ENCODE data around the gene PEX7.
"Not testable (repeated sequence)": the region's sequence is repeated elsewhere in the genome, so short reads cannot be mapped to it uniquely, and the experiment has no call there.

Gene PEX7

GRCh38 chr6:136822376-136823127 is at the start of gene PEX7:
TSS of gene PEX7 (plus strand) at chr6:136822592. CDS start at chr6:136822666, 74 bp downstream.
- peak; percentile 64 to 76 (median 74) for DNase-seq (ENCODE audit: low read depth in 2 of 3, low spot score in 2 of 3)

DNA sequence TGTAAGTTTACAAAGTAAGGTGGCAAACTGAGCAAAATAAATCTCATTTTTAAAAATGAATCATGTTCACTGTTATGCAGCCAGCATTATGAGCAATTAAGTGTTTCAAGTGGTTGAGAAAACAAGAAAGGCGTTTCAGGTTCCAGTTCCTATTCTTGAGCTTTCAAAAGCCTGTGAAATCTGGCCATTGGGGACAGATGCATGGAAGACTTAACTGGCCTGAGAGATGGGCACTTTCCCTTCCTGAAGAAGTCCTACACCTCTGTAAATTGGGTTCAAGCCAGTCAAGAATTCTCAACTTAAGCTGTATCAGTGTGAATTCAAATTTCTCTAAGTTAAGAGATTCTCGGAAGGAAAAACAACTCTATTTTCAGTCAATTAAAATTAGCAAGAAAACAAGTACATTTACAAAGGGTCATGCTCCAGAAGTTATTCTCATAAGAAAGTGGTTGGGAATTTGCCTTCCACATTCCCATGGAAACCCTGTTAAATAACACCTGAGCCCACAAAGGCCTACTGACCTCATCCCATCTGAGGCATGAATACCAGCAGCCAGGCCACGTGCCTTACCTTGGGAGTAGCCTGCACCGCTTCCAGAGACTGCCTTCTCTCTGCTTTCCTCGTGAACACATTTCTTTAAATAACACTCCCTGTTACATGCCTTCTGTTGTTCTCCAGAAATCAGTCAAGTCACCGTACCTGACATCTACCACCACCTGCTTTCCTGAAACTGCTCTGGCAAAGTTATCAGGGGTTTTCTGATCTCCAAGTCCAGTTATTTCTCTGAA is 49.5 kb upstream of the PEX7 start:
- no peak for DNase-seq (ENCODE audit: low read depth in 2 of 3, low spot score in 2 of 3)

DNA sequence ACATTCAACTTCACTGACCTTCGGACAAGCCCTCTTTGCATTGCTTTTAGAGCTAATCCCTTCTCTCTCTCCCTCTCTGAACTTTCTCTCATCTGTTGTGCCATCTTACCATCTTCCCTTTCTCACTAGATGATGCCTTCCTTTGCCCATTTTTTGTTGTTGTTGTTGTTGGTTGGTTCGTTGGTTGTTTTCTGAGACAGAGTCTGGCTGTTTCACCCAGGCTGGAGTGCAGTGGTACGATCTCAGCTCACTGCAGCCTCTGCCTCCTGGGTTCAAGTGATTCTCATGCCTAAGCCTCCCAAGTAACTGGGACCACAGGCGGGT is 49.0 kb upstream of the PEX7 start:
- DNase-seq (ENCODE audit: low read depth in 2 of 3, low spot score in 2 of 3) = no peak

DNA sequence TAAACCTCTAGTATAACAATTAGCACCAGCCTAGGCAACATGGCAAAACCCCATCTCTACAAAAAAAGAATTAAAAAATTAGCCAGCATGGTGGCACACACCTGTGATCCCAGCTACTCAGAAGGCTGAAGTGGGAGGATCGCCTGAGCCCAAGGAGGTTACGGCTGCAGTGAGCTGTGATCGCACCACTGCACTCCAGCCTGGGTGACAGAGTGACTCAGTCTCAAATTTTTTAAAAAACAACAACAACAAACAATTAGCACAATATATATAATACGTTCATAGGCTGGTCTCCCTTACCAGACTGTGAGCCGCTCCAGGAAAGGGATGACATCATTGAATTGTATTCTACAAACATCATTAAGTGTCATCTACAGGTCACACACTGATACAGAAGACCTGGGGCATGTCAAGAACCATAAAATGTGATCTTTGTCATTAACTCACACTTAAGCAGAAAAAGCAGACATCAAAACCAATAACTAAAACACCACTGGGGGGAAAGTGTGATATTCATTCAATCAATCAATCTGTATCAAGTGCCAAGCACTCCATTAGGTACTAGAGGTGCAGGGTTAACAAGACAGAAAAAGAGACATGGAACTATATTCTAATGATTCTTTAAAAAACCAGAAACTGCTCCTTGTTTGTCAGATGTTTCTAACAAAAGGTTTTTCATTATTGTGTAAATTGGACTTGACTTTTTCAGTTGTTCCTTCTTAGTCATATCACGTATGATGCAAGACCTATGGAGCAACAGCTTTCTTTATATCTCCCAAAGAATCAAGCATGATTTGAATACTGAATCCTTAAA is 48.0 kb upstream of the PEX7 start:
- no peak for DNase-seq (ENCODE audit: low read depth in 2 of 3, low spot score in 2 of 3)

DNA sequence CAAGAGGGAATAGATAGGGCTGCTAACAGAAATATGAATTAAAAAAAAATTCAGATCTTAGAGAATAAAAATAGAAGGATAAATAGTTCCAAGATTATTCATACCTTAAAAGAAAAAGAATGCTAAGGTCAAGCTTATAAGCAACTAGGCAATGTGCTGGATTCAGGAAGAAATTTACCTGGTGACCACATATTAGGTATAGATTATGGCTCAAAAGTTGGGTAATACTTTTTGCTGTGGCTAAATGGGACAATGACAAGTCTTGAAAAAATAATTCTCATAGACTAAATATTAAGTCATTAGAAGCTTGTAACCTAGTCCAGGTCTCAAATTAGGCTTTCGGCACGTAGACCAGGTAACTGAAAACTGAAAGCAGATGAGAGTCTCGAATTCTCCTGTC is 47.3 kb upstream of the PEX7 start:
- no peak for DNase-seq (ENCODE audit: low read depth in 2 of 3, low spot score in 2 of 3)

- no peak for DNase-seq (ENCODE audit: low read depth in 2 of 3, low spot score in 2 of 3)
These were observed 46.8 kb upstream of the PEX7 start for GRCh38 chr6:136775548-136775947.

DNA sequence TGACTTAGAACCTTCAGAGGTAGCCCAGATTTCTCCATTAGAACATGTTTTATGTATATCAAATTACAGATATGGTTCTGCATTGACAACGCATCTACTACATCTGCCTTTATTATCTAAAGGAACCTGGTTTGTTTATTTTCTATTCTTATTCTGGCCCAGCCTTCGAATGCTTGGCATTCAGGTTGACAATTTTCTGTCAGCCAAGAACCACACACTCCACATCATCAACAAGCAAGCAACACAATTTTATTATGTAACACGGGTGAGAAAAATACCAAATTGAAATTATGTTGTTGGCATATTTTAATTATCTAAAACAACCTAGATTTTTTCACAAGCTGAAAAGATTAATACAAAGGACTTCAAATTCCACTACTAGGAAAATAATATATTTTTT is 44.7 kb upstream of the PEX7 start:
- no peak for DNase-seq (ENCODE audit: low read depth in 2 of 3, low spot score in 2 of 3)

- no peak for DNase-seq (ENCODE audit: low read depth in 2 of 3, low spot score in 2 of 3)
These were observed 42.7 kb upstream of the PEX7 start for GRCh38 chr6:136779682-136780081.

DNA sequence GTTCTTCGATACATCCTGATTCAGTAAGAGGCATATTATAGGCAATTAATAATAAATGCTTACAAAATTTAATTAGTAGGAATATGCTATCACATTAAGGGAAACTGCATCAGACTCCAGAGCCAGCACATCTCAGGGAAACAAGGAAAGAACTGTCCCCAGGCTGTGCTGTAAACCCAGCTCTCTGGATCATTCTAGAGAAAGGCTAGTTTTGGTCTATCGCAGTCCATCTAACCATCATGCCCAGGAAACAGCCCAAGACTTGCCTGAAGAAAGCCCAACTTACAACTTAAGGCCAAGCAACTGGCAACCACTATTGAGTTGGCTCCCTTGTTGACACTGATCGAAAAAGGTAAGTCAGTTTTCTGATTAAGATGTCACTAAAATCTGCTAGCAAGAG is 41.4 kb upstream of the PEX7 start:
- DNase-seq (ENCODE audit: low read depth in 2 of 3, low spot score in 2 of 3) = no peak

DNA sequence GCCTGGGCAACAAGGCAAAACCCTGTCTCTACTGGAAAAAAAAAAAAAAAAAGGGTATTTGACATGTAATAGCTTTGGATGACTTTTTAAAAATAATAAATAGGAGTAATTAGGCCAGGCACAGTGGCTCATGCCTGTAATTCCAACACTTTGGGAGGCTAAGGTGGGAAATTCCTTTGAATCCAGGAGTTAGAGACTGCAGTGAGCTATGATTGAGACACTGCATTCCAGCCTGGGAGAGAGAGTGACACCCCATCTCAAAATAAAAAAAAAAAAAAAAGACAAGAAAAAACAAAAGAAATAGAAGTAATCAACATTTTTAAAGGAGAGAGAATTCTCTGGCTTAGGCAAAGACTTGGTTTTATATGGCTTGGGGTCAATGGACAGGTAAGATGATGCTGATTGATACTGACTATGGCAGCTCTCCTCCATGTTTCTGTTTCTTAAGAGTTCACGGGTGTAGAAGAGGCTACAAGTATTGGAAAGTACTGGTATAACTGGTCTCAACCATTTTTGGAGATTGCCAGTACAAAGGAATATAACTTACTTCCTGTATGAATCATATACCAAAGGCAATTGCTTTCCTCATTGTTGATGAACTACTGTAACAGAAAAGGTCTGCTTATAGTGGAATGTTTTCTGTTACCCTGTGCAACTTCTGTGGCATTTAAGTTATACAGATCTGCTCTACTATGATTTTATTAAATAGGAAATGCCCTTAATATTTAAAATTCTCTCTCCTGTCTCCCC is 40.2 kb upstream of the PEX7 start:
- no peak for DNase-seq (ENCODE audit: low read depth in 2 of 3, low spot score in 2 of 3)

DNA sequence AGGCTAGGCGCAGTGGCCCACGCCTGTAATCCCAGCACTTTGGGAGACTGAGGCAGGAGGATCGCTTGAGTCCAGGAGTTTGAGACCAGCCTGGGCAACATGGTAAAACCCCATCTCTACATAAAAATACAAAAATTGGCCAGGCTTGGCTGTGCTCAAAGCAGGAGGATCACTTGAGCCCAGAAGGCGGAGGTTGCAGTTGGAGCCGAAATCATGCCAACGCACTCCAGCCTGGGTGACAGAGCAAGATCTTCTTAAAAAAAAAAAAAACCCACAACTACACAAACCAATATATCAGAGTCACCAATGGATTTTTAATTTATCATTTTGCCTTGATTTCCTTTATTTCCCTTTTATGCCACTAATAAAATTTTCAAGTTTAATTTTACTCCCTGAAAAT is 39.4 kb upstream of the PEX7 start:
- no peak for DNase-seq (ENCODE audit: low read depth in 2 of 3, low spot score in 2 of 3)

- DNase-seq (ENCODE audit: low read depth in 2 of 3, low spot score in 2 of 3) = no peak
These were observed 38.7 kb upstream of the PEX7 start for GRCh38 chr6:136783495-136784270.

DNA sequence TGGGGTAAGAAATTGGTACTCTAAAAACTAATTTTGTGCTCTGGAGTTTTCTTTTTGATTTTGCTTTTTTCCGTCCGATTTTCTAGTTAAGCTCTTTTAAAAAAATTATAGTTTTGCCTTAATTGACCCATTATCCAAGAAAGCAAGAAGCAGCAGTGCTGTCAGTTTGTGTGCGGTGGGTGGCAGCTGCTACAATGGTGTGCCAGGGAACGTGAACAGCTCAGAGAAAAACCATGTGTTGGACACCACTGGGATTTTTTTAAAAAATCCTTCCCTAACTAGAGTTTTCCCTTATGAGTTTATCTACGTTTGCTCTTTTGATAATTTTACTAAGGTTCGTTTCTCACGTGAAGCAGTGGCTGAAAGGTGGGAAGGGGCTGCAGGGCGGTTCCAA is 38.1 kb upstream of the PEX7 start:
- no peak for DNase-seq (ENCODE audit: low read depth in 2 of 3, low spot score in 2 of 3)

DNA sequence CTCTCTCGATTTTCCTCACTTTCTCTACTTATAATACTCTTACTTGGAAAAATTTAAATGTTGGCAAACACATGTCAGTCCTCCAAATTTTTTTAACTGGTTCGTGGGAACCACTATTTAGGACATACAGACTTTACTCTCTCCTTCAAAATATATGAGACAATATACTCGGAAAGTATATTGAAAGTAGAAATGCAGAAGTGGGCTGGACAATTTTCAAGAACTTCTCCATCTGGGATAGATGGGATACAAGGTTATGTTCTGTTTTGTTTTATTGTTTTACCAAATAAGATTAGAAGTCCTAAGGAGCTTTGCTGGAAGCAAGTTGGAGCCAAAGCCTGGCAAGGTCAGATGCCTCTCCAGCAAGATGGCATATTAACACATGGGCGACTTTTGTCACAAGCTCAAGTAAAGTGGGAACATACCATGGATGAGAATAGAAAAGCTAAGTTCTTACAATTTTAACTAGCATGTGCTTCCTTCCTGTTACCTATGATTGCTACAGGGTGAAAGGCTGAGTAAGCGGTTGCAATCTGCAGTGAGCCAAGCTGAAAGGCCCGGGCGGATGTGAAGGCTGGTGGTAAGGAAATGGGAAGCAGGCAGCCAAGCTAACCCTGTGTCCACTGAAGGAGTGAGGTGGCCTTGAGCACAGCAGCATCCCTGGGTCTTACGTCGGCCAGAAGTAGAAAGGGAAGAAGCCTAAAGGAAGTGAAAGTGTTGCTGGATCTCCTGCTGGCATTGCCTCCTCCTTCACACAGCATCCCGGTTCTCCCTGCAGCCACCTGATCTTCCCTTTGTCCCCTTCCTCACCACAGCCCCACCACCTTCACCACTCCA is 37.3 kb upstream of the PEX7 start:
- no peak for DNase-seq (ENCODE audit: low read depth in 2 of 3, low spot score in 2 of 3)

- no peak for DNase-seq (ENCODE audit: low read depth in 2 of 3, low spot score in 2 of 3)
These were observed 35.7 kb upstream of the PEX7 start for GRCh38 chr6:136786658-136787057.

DNA sequence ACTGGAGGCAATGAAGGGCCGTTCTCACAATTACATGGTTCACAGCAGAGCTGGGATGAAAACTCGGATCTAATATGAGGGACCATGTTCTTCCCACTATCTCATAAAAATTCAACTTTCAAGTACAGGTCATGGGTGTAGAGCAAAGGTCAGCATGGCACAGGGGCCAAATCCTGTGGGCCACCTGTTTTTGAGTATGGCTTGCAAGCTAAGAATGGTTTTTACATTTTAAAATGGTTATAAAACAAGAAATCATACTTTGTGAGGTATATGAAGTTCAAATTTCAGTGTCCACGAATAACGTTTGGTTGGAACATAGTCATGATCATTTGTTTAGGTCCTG is 34.7 kb upstream of the PEX7 start:
- no peak for DNase-seq (ENCODE audit: low read depth in 2 of 3, low spot score in 2 of 3)

DNA sequence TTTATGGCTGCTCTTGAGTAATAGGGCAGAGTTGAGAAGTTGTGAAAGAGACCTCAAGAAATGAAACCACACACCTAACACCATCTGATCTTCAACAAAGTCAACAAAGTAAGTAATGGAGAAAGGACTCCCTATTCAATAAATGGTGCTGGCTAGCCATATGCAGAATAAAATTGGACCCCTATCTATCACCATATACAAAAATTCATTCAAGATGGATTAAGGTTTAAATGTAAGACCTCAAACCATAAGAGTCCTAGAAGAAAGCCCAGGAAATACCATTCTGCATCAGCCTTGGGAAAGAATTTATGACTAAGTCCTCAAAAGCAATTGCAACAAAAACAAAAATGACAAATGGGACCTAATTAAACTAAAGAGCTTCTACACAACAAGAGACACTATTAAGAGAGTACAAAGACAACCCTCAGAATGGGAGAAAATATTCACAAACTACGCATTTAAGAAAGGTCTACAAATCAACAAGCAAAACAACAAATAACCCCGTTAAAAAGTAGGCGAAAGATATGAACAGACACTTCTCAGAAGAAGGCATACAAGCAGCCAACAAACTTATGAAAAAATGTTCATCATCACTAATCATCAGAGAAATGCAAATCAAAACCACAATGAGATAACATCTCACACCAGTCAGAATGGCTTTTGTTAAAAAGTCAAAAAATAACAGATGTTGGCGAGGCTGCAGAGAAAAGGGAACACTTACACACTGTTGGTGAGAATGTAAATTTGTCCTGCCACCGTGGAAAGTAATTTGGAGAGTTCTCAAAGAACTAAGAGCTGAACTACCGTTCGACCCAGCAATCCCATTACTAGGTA is 34.1 kb upstream of the PEX7 start:
- no peak for DNase-seq (ENCODE audit: low read depth in 2 of 3, low spot score in 2 of 3)

DNA sequence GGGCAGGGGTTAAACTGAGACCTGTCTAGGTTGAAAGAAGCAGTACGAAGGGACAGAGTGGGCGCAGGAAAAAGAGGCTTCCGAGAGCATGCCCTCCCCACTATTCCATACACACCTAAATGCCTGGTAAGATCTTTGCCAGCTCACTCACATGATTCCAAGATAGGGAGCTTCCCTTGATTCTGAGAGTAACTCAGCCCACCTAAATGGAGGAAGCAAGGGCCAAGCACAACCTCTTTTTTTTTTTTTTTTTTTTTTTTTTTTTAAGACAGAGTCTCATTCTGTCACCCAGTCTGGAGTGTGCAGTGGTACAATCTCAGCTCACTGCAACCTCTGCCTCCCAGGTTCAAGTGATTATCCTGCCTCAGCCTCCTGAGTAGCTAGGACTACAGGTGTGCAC is 33.0 kb upstream of the PEX7 start:
- DNase-seq (ENCODE audit: low read depth in 2 of 3, low spot score in 2 of 3) = not testable (repeated sequence)
